T-cell (primary cell): Measurements from ENCODE around the gene GPR31. TPM values are rescaled to one million over a fixed set of nuclear protein-coding genes. Genes with fewer than 3 reads are reported as not detected.
"Not testable (repeated sequence)": the region's sequence is repeated elsewhere in the genome, so short reads cannot be mapped to it uniquely, and the experiment has no call there.

ENCODE experiments used
- ATAC-seq, 4 experiments: fragments of 200-7000 bp in 3 of 4; fragments of 150-1000 bp in 1 of 4; cut with Tn5 transposase; replicated peaks in 1 of 4; 1 replicate in 3 of 4; 2 replicates in 1 of 4; pipeline ENCODE4 v1.10.0; 2021; ENCODE audit warnings: moderate library complexity in 3 of 4, mild to moderate bottlenecking in 2 of 4, moderate number of reproducible peaks in 1 of 4
- CTCF ChIA-PET, 2 donors: fragments of 300-600 bp; sonication (Branson Sonifier 250); formaldehyde crosslinking; loops; one replicate each; lab custom pipeline; 2022; ENCODE audit warnings: antibody characterized with exemption in 2 of 2; lab: Charles Lee
- POLR2A ChIA-PET, 2 donors: fragments of 300-600 bp; sonication (Branson Sonifier 250); formaldehyde crosslinking; loops; one replicate each; lab custom pipeline; 2022; ENCODE audit warnings: antibody characterized with exemption in 2 of 2; lab: Charles Lee
- DNase-seq, 35 experiments: peaks; one replicate each; pipeline versions ENCODE4 v3.0.0 to v3.0.0-alpha.2; 2013 to 2023
- H3K27ac ChIP-seq: one replicate; pipeline ENCODE4 v1.5.1; 2013; ENCODE audit warnings: low read length
- H3K27me3 ChIP-seq, 2 experiments: replicated peaks in 1 of 2; 1 replicate in 1 of 2; 2 replicates in 1 of 2; pipeline versions ENCODE4 v1.6.1 to v1.7.0; 2013; ENCODE audit warnings: low read length in 1 of 2, mixed read lengths in 1 of 2; ENCODE audit not compliant: control insufficient read depth in 2 of 2, insufficient read depth in 2 of 2; ENCODE audit errors: extremely low read depth in 1 of 2
- H3K36me3 ChIP-seq, 2 donors: 1 replicate in 1 of 2; 2 replicates in 1 of 2; pipeline versions ENCODE4 v1.6.1 to v1.7.0; 2013; ENCODE audit warnings: low read length in 1 of 2; ENCODE audit not compliant: control insufficient read depth in 2 of 2, insufficient read depth in 1 of 2; ENCODE audit errors: extremely low read depth in 1 of 2
- H3K4me1 ChIP-seq, 2 experiments: 1 replicate in 1 of 2; 2 replicates in 1 of 2; pipeline versions ENCODE4 v1.6.1 to v1.7.0; 2013; ENCODE audit warnings: low read length in 2 of 2, mixed read lengths in 1 of 2; ENCODE audit not compliant: insufficient read depth in 2 of 2, control insufficient read depth in 1 of 2; ENCODE audit errors: extremely low read depth in 1 of 2
- H3K4me3 ChIP-seq, 2 donors: 1 replicate in 1 of 2; 2 replicates in 1 of 2; pipeline versions ENCODE4 v1.5.1 to v1.7.0; 2013; ENCODE audit warnings: mild to moderate bottlenecking in 2 of 2, low read length in 1 of 2, moderate library complexity in 1 of 2; ENCODE audit not compliant: control insufficient read depth in 1 of 2; ENCODE audit errors: extremely low read depth in 1 of 2
- H3K9me3 ChIP-seq: 2 replicates; pipeline ENCODE4 v1.7.0; 2013
- H3K27ac Mint-ChIP-seq, 2 donors: one replicate each; pipeline ENCODE4 v1.8.0; 2020 to 2021; ENCODE audit warnings: mild to moderate bottlenecking in 2 of 2, mixed read lengths in 2 of 2
- H3K27me3 Mint-ChIP-seq, 2 donors: one replicate each; pipeline ENCODE4 v1.8.0; 2021 to 2022; ENCODE audit warnings: mixed read lengths in 2 of 2
- H3K36me3 Mint-ChIP-seq: one replicate; pipeline ENCODE4 v1.8.0; 2021; ENCODE audit warnings: mixed read lengths
- H3K4me1 Mint-ChIP-seq, 3 donors: one replicate each; pipeline ENCODE4 v1.8.0; 2020 to 2022; ENCODE audit warnings: mixed read lengths in 3 of 3, mild to moderate bottlenecking in 1 of 3
- H3K4me3 Mint-ChIP-seq, 3 donors: one replicate each; pipeline ENCODE4 v1.8.0; 2020 to 2022; ENCODE audit warnings: mild to moderate bottlenecking in 3 of 3, mixed read lengths in 3 of 3, moderate library complexity in 3 of 3
- H3K9me3 Mint-ChIP-seq, 3 donors: one replicate each; pipeline ENCODE4 v1.8.0; 2020 to 2022; ENCODE audit warnings: mixed read lengths in 3 of 3
- WGBS: methylation state at CpG from one replicate; pipeline ENCODE4 v1.1.5; 2013; ENCODE audit warnings: missing lambda C conversion rate; ENCODE audit not compliant: insufficient coverage; 5-methylcytosine and 5-hydroxymethylcytosine counted together
- total RNA-seq, 35 experiments: library from RNA in 6 of 35; stranded (reverse) in 6 of 35; fragments of 120-200 nt in 1 of 35; gene quantifications; one replicate each; pipeline versions ENCODE4 v1.2.1 to v1.2.4 and lab custom pipeline; 2013 to 2026

The GPR31 gene, protein sequence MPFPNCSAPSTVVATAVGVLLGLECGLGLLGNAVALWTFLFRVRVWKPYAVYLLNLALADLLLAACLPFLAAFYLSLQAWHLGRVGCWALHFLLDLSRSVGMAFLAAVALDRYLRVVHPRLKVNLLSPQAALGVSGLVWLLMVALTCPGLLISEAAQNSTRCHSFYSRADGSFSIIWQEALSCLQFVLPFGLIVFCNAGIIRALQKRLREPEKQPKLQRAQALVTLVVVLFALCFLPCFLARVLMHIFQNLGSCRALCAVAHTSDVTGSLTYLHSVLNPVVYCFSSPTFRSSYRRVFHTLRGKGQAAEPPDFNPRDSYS
- not detected for total RNA-seq
- not detected for total RNA-seq (2013)
- 0 to 1.0 (median 0.17) reads per million in 29 experiments for total RNA-seq (lab: John Stamatoyannopoulos, UW)

DNA sequence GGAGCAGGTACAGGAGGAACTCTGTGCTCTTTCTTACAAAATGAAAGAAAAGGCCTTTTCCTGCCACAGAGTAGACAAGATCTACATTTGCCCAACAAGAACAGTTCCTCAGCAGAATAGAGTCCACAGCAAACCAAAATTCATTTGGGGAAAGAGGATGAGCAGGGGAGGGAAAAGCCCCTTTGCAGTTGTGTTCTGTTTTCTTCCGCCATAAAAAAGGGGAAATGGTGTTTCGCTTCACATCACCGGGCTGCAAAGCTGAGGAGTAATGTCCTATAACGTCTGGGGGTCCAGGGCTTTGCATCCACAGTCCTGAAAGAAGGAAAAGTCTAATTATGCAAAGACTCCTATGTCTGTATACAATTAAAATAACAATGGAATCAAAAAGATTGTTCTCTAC lies at the start of gene GPR31:
TSS of gene GPR31 (minus strand) at position 118 of the 400 bp plus-strand sequence. CDS start 149 bp downstream, outside the sequence.
- Histone ChIP-seq H3K9me3 (no peaks in the 10 kb centered on the region), H3K4me3 (no peak within 1 kb of the TSS), H3K27ac (no peak within 1 kb of the TSS), H3K36me3 (no peaks in the 10 kb centered on the region), H3K4me1 (peaks cover 0 to 2% of the 10 kb centered on the region in 2 experiments), H3K27me3 (peaks cover 0 to 2% of the 10 kb centered on the region in 2 experiments)
- ATAC-seq (no peak), DNase-seq (no peak)
- peaks cover 2 to 5% of the 10 kb centered on the region in 2 donors for H3K27me3 Mint-ChIP-seq
- no peaks in the 10 kb centered on the region for H3K9me3 Mint-ChIP-seq
- no peak within 1 kb of the TSS for H3K4me3 Mint-ChIP-seq
- peaks cover 0 to 12% (median 1%) of the 10 kb centered on the region in 3 donors for H3K4me1 Mint-ChIP-seq
- ChIA-PET POLR2A (no interaction called here), CTCF (no interaction called here)
- no peak within 1 kb of the TSS for H3K27ac Mint-ChIP-seq
- no CpG with 5 or more reads among the region's 4 CpGs for WGBS
- H3K36me3 Mint-ChIP-seq = no peaks in the 10 kb centered on the region

GRCh38 chr6:167207527-167207926 lies 49.7 kb upstream of the GPR31 start:
- peaks cover 9% of the 10 kb centered on the region in 2 donors for H3K27me3 Mint-ChIP-seq
- ATAC-seq = no peak
- H3K4me1 Mint-ChIP-seq = no peaks in the 10 kb centered on the region

DNA sequence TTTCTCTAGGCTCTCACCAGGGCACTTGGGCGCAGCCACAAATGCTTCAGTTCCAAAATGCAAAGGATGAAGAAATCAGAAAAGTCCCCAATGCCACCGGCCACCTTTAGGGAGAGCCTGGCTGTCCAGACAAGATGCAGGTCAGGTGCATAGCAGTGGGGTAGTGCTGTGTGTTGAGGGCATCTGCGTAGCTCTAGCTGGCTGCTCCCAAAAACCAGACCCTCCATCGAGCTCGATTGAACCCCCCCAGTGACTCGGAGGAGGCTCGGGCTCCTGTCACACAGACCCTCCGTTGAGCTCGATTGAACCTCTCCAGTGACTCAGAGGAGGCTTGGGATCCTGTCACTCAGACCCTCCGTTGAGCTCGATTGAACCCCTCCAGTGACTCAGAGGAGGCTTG lies 47.5 kb upstream of the GPR31 start:
- H3K4me3 ChIP-seq, H3K4me1 Mint-ChIP-seq, H3K4me1 ChIP-seq, H3K9me3 ChIP-seq, H3K27ac ChIP-seq, ATAC-seq, H3K27ac Mint-ChIP-seq, DNase-seq, H3K9me3 Mint-ChIP-seq, H3K36me3 ChIP-seq, H3K4me3 Mint-ChIP-seq, POLR2A ChIA-PET, CTCF ChIA-PET, H3K36me3 Mint-ChIP-seq: not testable (repeated sequence)
- peaks cover 0 to 18% of the 10 kb centered on the region in 2 experiments for H3K27me3 ChIP-seq
- WGBS = 94% methylated on average over 6 of the region's 11 CpGs
- peaks cover 22 to 25% of the 10 kb centered on the region in 2 donors for H3K27me3 Mint-ChIP-seq

More at GRCh38 chr6:167207527-167207926, 49.7 kb upstream of the GPR31 start:
- Mint-ChIP-seq H3K36me3 (no peaks in the 10 kb centered on the region), H3K9me3 (no peaks in the 10 kb centered on the region), H3K4me3 (no peak overlapping the region), H3K27ac (no peak overlapping the region)
- H3K27ac ChIP-seq = no peak overlapping the region
- H3K9me3 ChIP-seq = no peaks in the 10 kb centered on the region
- no peak overlapping the region for H3K4me3 ChIP-seq
- 62% methylated on average over 4 of the region's 7 CpGs for WGBS
- H3K36me3 ChIP-seq = no peaks in the 10 kb centered on the region
- no peaks in the 10 kb centered on the region for H3K4me1 ChIP-seq
- POLR2A ChIA-PET = no interaction called here
- DNase-seq = no peak
- peaks cover 0 to 12% of the 10 kb centered on the region in 2 experiments for H3K27me3 ChIP-seq
- CTCF ChIA-PET = no interaction called here

DNA sequence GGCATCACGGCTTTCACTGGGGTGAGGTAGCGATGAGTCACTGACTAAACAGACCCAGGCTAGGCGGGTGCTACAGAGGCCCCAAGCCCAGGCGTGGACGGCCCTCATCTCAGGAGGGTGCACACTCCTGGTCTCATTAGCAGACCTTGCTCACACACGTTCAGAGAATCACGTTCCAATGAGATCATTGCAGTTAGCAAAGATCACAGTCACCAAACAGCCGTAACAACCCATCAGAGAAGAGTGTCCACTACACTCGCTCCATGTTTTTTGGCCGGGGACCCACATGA lies 46.2 kb upstream of the GPR31 start:
- H3K9me3 ChIP-seq, H3K4me1 ChIP-seq, H3K4me3 Mint-ChIP-seq, POLR2A ChIA-PET, H3K9me3 Mint-ChIP-seq, CTCF ChIA-PET, H3K36me3 ChIP-seq, ATAC-seq, DNase-seq, H3K27ac ChIP-seq, H3K4me3 ChIP-seq, H3K4me1 Mint-ChIP-seq, H3K36me3 Mint-ChIP-seq, H3K27ac Mint-ChIP-seq: not testable (repeated sequence)
- peaks cover 24 to 29% of the 10 kb centered on the region in 2 donors for H3K27me3 Mint-ChIP-seq
- H3K27me3 ChIP-seq = peaks cover 0 to 23% of the 10 kb centered on the region in 2 experiments
- WGBS = 86% methylated on average over 4 of the region's 10 CpGs

- H3K4me1 ChIP-seq, H3K4me1 Mint-ChIP-seq, H3K4me3 Mint-ChIP-seq, H3K36me3 ChIP-seq, H3K36me3 Mint-ChIP-seq, CTCF ChIA-PET, POLR2A ChIA-PET, H3K27ac ChIP-seq, H3K27ac Mint-ChIP-seq, ATAC-seq, H3K9me3 Mint-ChIP-seq, H3K4me3 ChIP-seq, DNase-seq, H3K9me3 ChIP-seq: not testable (repeated sequence)
- H3K27me3 Mint-ChIP-seq = peaks cover 24 to 32% of the 10 kb centered on the region in 2 donors
- WGBS = 73% methylated on average over 5 of the region's 29 CpGs
- H3K27me3 ChIP-seq = peaks cover 0 to 23% of the 10 kb centered on the region in 2 experiments
Observed at GRCh38 chr6:167203261-167204058, 45.7 kb upstream of the GPR31 start.

GRCh38 chr6:167202613-167203012 lies 44.8 kb upstream of the GPR31 start:
- H3K27me3 Mint-ChIP-seq = peaks cover 24 to 35% of the 10 kb centered on the region in 2 donors
- H3K36me3 Mint-ChIP-seq, H3K27ac ChIP-seq, H3K9me3 Mint-ChIP-seq, DNase-seq, H3K4me3 ChIP-seq, H3K9me3 ChIP-seq, POLR2A ChIA-PET, H3K4me1 ChIP-seq, H3K4me3 Mint-ChIP-seq, H3K36me3 ChIP-seq, H3K27ac Mint-ChIP-seq, ATAC-seq, CTCF ChIA-PET, H3K4me1 Mint-ChIP-seq: not testable (repeated sequence)
- 25% methylated on average over 2 of the region's 8 CpGs for WGBS
- H3K27me3 ChIP-seq = peaks cover 0 to 23% of the 10 kb centered on the region in 2 experiments
